CD14-positive monocyte (primary cell): ENCODE results near the gene HEPACAM. TPM values are rescaled to one million over a fixed set of nuclear protein-coding genes. Genes with fewer than 3 reads are reported as not detected.
"Not testable (repeated sequence)": the region's sequence is repeated elsewhere in the genome, so short reads cannot be mapped to it uniquely, and the experiment has no call there.

ENCODE experiments used
- DNase-seq, 3 donors: peaks; one replicate each; pipeline ENCODE4 v3.0.0-alpha.2; 2011 to 2022
- H2AFZ ChIP-seq: 2 replicates; pipeline ENCODE4 v1.6.0; 2012; ENCODE audit warnings: mild to moderate bottlenecking, low read depth, low read length, inconsistent platforms; ENCODE audit not compliant: insufficient read depth, poor library complexity, severe bottlenecking
- H3K27ac ChIP-seq, 2 donors: 1 replicate in 1 of 2; 2 replicates in 1 of 2; pipeline ENCODE4 v1.5.1; 2012 to 2013; ENCODE audit warnings: low read length in 2 of 2, control low read depth in 1 of 2, inconsistent platforms in 1 of 2, low read depth in 1 of 2, mild to moderate bottlenecking in 1 of 2
- H3K27me3 ChIP-seq, 2 donors: one replicate each; pipeline versions ENCODE4 v1.6.0 to v1.6.1; 2011 to 2013; ENCODE audit warnings: low read length in 2 of 2; ENCODE audit not compliant: control insufficient read depth in 2 of 2, insufficient read depth in 2 of 2
- H3K36me3 ChIP-seq, 2 donors: replicated peaks in 1 of 2; 1 replicate in 1 of 2; 2 replicates in 1 of 2; pipeline versions ENCODE4 v1.5.1 to v1.6.1; 2012 to 2013; ENCODE audit warnings: low read length in 2 of 2, control low read depth in 1 of 2, inconsistent platforms in 1 of 2, mild to moderate bottlenecking in 1 of 2; ENCODE audit not compliant: insufficient read depth in 2 of 2, control insufficient read depth in 1 of 2
- H3K4me1 ChIP-seq, 2 donors: 1 replicate in 1 of 2; 2 replicates in 1 of 2; pipeline versions ENCODE4 v1.5.1 to v1.6.1; 2012 to 2013; ENCODE audit warnings: low read length in 2 of 2, control low read depth in 1 of 2, inconsistent platforms in 1 of 2, mild to moderate bottlenecking in 1 of 2, moderate library complexity in 1 of 2; ENCODE audit not compliant: insufficient read depth in 2 of 2, control insufficient read depth in 1 of 2
- H3K4me2 ChIP-seq: replicated peaks from 2 replicates; pipeline ENCODE3; 2012; ENCODE audit warnings: low read length, moderate library complexity, mild to moderate bottlenecking; ENCODE audit not compliant: poor library complexity, severe bottlenecking; ENCODE audit errors: extremely low read depth
- H3K4me3 ChIP-seq, 3 experiments: fragments of 200-600 bp in 1 of 3; sonication (generic) in 1 of 3; replicated peaks in 1 of 3; 1 replicate in 2 of 3; 2 replicates in 1 of 3; pipeline ENCODE4 v1.5.1; 2011 to 2013; ENCODE audit warnings: low read length in 3 of 3, mild to moderate bottlenecking in 3 of 3, control low read depth in 2 of 3, low read depth in 2 of 3, inconsistent platforms in 1 of 3, moderate library complexity in 1 of 3
- H3K79me2 ChIP-seq: 2 replicates; pipeline ENCODE4 v1.6.0; 2012; ENCODE audit warnings: mild to moderate bottlenecking, control low read depth, inconsistent platforms, low read length, moderate library complexity; ENCODE audit not compliant: insufficient read depth
- H3K9ac ChIP-seq: 2 replicates; pipeline ENCODE4 v1.6.0; 2017; ENCODE audit warnings: low read length, mild to moderate bottlenecking; ENCODE audit not compliant: insufficient read depth, poor library complexity, severe bottlenecking
- H3K9me3 ChIP-seq, 2 donors: replicated peaks in 1 of 2; 1 replicate in 1 of 2; 2 replicates in 1 of 2; pipeline versions ENCODE4 v1.5.1 to v1.6.1; 2012 to 2013; ENCODE audit warnings: low read length in 2 of 2, control low read depth in 1 of 2; ENCODE audit not compliant: control insufficient read depth in 1 of 2, insufficient read depth in 1 of 2
- H4K20me1 ChIP-seq: 2 replicates; pipeline ENCODE4 v1.6.0; 2012; ENCODE audit warnings: mild to moderate bottlenecking, low read length, control low read depth, moderate library complexity; ENCODE audit not compliant: insufficient read depth
- H3K27ac Mint-ChIP-seq, 7 donors: one replicate each; pipeline ENCODE4 v1.8.0; 2020; ENCODE audit warnings: mild to moderate bottlenecking in 7 of 7, mixed read lengths in 7 of 7, moderate library complexity in 6 of 7, inconsistent platforms in 2 of 7
- H3K27me3 Mint-ChIP-seq, 3 donors: one replicate each; pipeline ENCODE4 v1.8.0; 2021 to 2022; ENCODE audit warnings: low read depth in 3 of 3, mild to moderate bottlenecking in 3 of 3, mixed read lengths in 3 of 3, moderate library complexity in 3 of 3, inconsistent platforms in 1 of 3
- H3K36me3 Mint-ChIP-seq, 2 donors: one replicate each; pipeline ENCODE4 v1.8.0; 2020; ENCODE audit warnings: mixed read lengths in 2 of 2, inconsistent platforms in 1 of 2, mild to moderate bottlenecking in 1 of 2
- H3K4me1 Mint-ChIP-seq: one replicate; pipeline ENCODE4 v1.8.0; 2020; ENCODE audit warnings: mild to moderate bottlenecking, mixed read lengths
- H3K4me3 Mint-ChIP-seq, 2 donors: one replicate each; pipeline ENCODE4 v1.8.0; 2020; ENCODE audit warnings: mild to moderate bottlenecking in 2 of 2, mixed read lengths in 2 of 2, moderate library complexity in 1 of 2
- H3K9me3 Mint-ChIP-seq, 7 donors: one replicate each; pipeline ENCODE4 v1.8.0; 2020 to 2022; ENCODE audit warnings: mixed read lengths in 7 of 7, mild to moderate bottlenecking in 6 of 7, moderate library complexity in 6 of 7, inconsistent platforms in 2 of 7
- WGBS: methylation state at CpG from one replicate; pipeline ENCODE4 v1.1.5; 2013; ENCODE audit warnings: missing lambda C conversion rate; ENCODE audit not compliant: insufficient coverage; 5-methylcytosine and 5-hydroxymethylcytosine counted together
- intact Hi-C, 2 donors: fragments of 100-400 bp; cut with micrococcal nuclease; formaldehyde crosslinking; loops; one replicate each; pipeline versions ENCODE4 v1.15.0 to v1.15.1; 2023
- polyA plus RNA-seq, 3 donors: library from polyadenylated mRNA; depleted of rRNA in 1 of 3; unstranded in 2 of 3; stranded (reverse) in 1 of 3; fragments of 300-500 nt in 2 of 3; fragments of >200 nt in 1 of 3; fragmentation: Illumina TruSeq in 2 of 3; gene quantifications; 1 replicate in 2 of 3; 2 replicates in 1 of 3; pipeline ENCODE4 v1.2.3, GENCODE V29; 2012 to 2021
- TF ChIP-seq, protein P1 (sequence below): fragments of 200-600 bp; IDR thresholded peaks from one replicate; pipeline ENCODE4 v1.8.0; 2022; ENCODE audit warnings: antibody characterized with exemption, mild to moderate bottlenecking

HEPACAM gene
- polyA plus RNA-seq, 3 donors: not detected

DNA sequence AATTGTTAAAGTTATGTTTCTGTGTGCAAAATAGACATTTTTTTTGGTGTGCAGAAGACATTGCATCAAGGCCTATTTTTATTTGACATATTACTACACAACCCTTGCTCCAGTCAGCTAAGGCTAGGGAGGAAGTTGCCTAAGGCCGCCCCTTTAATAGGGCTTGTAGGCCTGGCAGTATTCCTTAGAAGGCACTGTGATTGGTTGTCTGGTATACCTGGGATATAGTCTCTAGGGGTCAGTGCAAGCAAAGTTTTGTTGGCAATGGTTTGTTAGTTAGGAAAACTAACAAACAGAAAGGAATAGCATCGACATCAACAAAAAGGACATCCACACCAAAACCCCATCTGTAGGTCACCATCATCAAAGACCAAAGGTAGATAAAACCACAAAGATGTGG lies 35.1 kb upstream of the HEPACAM start:
- Histone ChIP-seq H3K27ac (no peak overlapping the region), H3K4me3 (no peak overlapping the region), H3K9ac (no peak overlapping the region), H4K20me1 (no peaks in the 10 kb centered on the region), H3K27me3 (no peaks in the 10 kb centered on the region), H3K79me2 (no peaks in the 10 kb centered on the region), H3K36me3 (peaks cover 0 to 6% of the 10 kb centered on the region in 2 donors), H2AFZ (no peak overlapping the region), H3K9me3 (no peaks in the 10 kb centered on the region), H3K4me2 (no peak overlapping the region), H3K4me1 (no peaks in the 10 kb centered on the region)
- intact Hi-C loops: no loop called here
- no peaks in the 10 kb centered on the region for H3K27me3 Mint-ChIP-seq
- H3K36me3 Mint-ChIP-seq: peaks cover 6 to 20% of the 10 kb centered on the region in 2 donors
- no peak overlapping the region for H3K4me3 Mint-ChIP-seq
- no CpG with 5 or more reads among the region's 2 CpGs for WGBS
- H3K9me3 Mint-ChIP-seq: peaks cover 0 to 2% (median 0%) of the 10 kb centered on the region in 7 donors
- DNase-seq: peak; percentile 5 to 22 (median 13)
- peaks cover 5% of the 10 kb centered on the region for H3K4me1 Mint-ChIP-seq
- peak overlapping the region in 1 of 7 donors; percentile 4 for H3K27ac Mint-ChIP-seq
- TF ChIP-seq, protein P1, sequence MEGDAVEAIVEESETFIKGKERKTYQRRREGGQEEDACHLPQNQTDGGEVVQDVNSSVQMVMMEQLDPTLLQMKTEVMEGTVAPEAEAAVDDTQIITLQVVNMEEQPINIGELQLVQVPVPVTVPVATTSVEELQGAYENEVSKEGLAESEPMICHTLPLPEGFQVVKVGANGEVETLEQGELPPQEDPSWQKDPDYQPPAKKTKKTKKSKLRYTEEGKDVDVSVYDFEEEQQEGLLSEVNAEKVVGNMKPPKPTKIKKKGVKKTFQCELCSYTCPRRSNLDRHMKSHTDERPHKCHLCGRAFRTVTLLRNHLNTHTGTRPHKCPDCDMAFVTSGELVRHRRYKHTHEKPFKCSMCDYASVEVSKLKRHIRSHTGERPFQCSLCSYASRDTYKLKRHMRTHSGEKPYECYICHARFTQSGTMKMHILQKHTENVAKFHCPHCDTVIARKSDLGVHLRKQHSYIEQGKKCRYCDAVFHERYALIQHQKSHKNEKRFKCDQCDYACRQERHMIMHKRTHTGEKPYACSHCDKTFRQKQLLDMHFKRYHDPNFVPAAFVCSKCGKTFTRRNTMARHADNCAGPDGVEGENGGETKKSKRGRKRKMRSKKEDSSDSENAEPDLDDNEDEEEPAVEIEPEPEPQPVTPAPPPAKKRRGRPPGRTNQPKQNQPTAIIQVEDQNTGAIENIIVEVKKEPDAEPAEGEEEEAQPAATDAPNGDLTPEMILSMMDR: no peak

DNA sequence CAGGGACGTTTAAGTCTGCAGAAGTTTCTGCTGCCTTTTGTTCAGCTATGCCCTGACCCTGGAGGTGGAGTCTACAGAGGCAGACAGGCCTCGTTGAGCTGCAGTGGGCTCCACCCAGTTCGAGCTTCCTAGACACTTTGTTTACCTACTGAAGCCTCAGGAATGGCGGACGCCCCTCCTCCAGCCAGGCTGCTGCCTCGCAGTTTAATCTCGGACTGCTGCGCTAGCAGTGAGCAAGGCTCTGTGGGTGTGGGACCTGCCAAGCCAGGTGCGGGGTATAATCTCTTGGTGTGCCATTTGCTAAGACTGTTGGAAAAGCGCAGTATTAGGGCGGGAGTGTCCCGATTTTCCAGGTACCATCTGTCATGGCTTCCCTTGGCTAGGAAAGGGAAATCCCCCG lies 32.4 kb upstream of the HEPACAM start:
- H3K4me3 ChIP-seq, intact Hi-C loops, H3K36me3 ChIP-seq, H3K9me3 ChIP-seq, H3K27ac ChIP-seq, H3K27me3 ChIP-seq, H4K20me1 ChIP-seq, H3K4me1 ChIP-seq, H3K9me3 Mint-ChIP-seq, H3K4me1 Mint-ChIP-seq, H3K27ac Mint-ChIP-seq, H3K4me2 ChIP-seq, H3K9ac ChIP-seq, H3K27me3 Mint-ChIP-seq, H2AFZ ChIP-seq, H3K79me2 ChIP-seq, DNase-seq, H3K4me3 Mint-ChIP-seq: not testable (repeated sequence)
- 97% methylated on average over 13 of the region's 13 CpGs for WGBS
- H3K36me3 Mint-ChIP-seq: peaks cover 10 to 15% of the 10 kb centered on the region in 2 donors
